Measurements from ENCODE around the gene CACHD1.

Gene CACHD1

DNA sequence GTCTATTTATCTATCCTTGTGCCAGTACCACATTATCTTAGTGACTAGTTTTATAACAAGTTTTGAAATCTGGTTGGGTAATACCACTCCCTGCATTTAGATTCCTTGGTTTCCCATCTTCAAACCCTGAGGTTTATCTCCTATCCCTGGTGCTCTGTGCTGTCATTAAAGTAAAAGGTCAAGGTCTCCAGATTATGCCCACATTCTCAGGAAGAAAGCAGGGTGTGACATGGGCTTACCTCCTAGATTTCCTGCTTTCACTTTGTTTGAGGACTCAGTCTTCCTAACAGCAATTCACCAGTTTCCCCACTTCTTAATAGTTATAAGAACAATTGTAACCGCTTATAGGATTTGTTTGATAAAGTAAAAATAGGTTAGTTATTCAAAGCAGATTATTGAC is 86.0 kb downstream of the CACHD1 start:
- no peak for DNase-seq

DNA sequence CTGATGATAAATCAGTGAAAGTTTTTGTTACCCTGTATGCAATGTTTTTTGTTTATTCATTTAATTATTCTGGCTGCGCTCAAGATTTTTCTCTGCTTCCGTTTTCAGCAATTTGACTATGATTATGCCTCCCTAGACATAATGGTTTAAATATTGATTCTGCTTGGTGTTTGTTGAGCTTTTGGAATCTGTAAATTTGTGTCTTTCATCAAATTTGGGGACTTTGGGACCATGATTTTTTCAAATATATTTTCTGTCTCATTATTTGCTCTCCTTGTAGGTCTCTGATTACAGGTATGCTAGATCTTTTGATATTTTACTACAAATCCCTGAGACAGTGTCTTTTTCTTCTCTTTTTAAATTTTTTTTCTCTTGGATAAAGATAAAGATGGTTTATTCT is 92.1 kb downstream of the CACHD1 start:
- DNase-seq: no peak

DNA sequence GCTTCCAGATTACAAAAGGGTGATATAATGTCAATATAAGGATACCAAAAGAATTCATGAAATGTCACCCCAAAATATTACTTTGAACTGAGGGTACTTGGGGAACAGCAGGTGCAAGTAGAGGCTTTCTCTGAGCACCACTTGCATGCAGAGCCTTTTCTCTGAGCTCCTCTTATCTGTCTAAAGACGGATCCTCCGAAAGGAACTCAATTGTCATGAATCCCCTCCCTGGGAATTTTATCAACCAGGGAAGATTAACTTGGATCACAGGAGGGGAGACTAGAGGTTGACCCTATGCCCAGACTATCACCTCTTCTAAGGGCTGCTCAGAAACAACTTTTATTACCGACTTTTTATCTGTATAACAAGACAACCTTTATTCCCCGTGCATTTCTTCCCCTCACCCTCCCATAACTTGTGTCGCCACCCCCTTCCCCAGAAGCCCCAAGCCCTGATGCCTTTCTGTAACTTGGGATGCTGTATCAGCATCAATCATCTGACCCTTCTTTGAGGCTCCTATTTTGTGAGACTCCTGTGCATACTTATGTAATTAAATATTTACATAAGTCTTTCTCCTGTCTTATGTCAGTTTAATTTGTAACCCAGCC is 94.1 kb downstream of the CACHD1 start:
- DNase-seq: no peak

DNA sequence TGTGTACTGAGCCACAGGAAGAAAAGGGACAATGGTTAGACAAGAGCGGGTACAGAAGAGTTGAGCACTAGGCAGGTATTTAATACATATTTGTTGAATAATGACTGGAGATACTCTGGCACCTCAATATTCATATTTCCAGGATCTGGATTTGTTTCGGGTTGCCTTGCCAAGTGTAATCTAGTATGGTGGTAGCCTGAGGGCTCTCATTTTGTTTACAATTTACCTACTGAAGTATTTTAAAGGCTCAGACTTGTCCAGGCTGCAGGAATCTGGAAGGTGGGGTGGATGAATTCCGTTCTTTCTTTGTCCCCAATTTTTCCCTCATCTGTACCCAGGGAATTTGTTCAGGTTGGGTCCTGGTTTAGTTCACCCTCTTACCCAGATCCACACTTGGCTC is 95.0 kb downstream of the CACHD1 start:
- no peak for DNase-seq

DNA sequence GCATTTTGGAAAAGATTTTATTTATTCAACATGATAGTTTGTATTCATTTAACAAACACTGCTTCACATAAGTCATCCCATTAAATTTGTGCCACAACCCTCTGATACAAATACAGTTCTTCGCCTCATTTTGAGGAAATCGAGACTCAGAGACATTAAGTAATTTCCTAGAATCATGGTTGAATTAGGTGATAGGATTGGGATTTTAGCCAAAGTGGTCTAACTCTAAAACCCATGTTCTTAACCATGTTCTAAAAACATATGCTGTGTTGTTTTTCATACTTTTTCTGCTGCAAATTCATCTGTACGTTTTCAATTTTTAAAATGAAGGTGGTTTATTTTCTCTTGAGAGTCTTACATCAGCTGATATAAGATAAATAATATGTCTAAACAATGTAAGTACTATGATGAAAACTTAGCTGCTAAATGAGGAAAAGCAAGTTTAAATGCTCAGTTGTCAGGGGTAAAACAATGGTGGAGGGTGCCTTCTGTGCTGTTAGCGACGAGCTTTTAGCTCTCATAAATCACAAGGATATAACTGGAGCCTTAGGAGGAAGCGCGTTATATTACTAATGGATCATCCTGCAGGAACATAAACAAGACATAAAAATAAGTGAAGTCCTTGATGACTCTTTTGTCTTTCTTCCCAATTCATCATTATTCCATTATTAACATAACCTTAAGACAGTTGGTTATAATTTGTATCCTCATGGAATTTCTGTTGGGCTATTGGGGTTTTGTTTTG is 97.7 kb downstream of the CACHD1 start:
- DNase-seq: no peak

- DNase-seq: no peak
These were observed 98.2 kb downstream of the CACHD1 start for GRCh38 chr1:64568171-64568450.

DNA sequence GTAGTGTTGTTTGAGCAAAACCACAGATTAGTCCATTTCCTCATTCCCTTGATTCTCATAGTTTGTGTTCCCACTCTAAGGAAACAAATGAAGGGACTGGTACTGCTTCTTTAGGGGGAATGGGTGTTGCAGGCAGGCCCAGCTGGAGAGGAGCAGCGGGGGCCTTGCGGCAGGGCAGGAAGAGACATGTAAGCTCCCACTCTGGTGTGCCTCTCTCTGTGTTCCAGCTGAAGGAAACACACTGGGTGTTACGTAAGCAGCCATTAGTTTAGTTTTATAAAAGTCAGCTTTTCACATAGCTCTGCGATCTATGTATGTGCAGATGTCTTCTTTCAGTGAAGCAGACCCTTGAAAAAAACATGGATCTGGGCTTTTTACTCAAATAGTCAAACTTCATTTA is 99.5 kb downstream of the CACHD1 start:
- no peak for DNase-seq

- DNase-seq: no peak
These were observed 100.4 kb downstream of the CACHD1 start for GRCh38 chr1:64570267-64570855.

GRCh38 chr1:64572222-64572900 is 102.4 kb downstream of the CACHD1 start:
- DNase-seq: no peak

GRCh38 chr1:64574301-64574700 is 104.4 kb downstream of the CACHD1 start:
- no peak for DNase-seq

- no peak for DNase-seq
These were observed 106.2 kb downstream of the CACHD1 start for GRCh38 chr1:64575881-64576676.

DNA sequence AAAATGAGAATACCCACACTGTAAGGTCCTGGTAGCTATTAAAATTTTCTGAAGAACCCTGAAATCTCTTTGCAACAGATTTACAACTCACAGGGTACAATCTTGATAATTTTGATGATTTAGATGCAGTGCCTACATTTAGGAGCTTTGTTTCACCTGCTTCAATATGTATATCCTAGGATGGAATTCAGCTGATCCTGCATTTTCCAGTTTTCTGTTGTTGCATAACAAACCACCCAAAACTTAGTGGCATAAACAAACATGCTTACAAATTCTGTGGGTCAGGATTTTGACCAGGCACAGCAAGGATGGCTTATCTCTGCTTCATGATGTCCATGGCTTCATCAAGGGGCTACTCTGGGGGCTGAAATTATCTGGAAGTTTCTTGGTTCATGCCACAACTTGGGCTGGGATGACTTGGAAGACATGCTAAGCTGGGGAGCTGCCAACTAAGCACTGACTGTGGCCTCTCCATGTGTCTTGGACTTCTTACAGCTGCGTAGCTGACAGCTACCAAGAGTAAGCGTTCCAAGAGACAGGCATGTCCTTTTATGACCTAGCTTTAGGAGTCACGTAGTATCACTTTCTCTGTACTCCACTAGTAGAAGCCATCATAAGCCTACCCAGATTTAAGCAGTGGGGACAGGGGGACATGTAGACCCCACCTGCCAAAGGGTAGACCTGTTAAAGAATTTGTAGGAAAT is 108.5 kb downstream of the CACHD1 start:
- no peak for DNase-seq

DNA sequence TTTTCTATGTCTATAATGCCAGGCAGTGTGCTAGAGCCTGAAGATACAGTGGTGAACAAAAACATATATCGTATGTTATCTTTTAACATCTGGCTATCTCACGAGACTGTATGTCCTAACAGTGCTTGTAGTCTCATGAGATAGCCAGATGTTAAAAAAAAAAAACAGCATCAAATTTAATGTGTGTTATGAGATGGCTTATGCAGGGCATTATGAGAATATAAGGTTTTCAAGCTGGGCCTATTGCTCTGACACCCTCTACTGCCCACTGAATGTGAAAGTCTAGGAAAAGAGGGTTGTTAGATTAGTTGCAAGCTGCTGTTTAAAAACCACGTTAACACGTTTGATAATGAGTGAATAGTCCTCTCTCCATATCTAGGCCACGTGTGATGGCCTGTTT is 109.8 kb downstream of the CACHD1 start:
- no peak for DNase-seq

- DNase-seq: peak; percentile 40
These were observed 111.4 kb downstream of the CACHD1 start for GRCh38 chr1:64581135-64581842.

DNA sequence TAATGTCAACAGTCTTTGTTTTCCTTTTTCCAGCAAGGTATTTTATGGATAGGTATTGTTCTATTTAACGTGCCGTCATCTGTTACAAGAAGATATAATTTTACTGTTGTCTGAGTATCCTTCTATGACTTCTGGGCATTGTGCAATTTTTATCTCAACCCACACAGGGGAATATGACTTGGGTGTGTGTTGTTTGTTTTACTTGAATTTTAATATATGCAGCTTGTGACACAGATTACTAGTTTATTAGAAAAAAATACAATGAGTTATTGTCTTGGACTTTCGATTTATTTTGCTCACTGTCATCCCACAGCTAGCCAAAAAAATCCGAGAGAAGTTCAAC is 111.9 kb downstream of the CACHD1 start:
- no peak for DNase-seq

DNA sequence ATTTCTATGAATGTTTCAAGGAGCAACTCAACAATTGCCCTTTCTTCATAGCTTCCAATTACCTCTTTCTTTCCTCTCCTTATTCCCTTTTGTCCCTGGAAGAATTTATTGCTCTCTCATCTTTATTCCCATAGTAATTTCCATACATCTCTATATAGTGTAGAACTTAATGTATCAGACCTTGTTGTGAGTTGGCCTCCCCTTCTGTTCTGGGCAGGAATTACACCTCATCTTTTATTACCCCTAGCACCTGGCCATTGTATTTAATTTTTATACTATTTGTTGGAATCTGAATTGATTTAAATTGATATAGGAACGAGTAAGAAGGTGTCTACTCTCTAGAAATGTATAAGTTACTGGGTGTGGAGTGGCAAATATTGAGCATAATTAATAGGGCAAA is 114.5 kb downstream of the CACHD1 start:
- no peak for DNase-seq

- DNase-seq: no peak
These were observed 118.9 kb downstream of the CACHD1 start for GRCh38 chr1:64588876-64589275.

GRCh38 chr1:64590316-64590715 is 120.4 kb downstream of the CACHD1 start:
- DNase-seq: no peak

DNA sequence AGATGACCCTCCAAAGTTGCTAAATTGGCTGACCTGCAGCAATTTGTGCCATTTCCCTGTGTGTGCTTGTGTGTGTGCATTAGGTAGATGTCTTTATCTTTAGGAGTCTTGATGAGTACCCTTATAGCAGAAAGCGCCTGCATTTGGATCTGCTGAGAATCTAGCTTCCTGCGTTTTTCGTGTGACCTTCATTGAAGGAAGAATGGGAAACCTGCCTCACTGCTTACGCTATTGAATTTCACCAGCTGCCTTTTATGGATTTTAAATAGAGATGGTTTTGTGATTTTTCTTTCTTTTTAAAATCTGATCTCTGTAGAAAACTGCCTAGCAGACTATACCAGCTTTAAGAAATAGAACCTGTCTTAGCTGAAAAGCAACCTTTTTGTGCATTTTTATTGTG is 124.5 kb downstream of the CACHD1 start:
- DNase-seq: no peak

GRCh38 chr1:64595871-64596515 is 126.1 kb downstream of the CACHD1 start:
- no peak for DNase-seq

DNA sequence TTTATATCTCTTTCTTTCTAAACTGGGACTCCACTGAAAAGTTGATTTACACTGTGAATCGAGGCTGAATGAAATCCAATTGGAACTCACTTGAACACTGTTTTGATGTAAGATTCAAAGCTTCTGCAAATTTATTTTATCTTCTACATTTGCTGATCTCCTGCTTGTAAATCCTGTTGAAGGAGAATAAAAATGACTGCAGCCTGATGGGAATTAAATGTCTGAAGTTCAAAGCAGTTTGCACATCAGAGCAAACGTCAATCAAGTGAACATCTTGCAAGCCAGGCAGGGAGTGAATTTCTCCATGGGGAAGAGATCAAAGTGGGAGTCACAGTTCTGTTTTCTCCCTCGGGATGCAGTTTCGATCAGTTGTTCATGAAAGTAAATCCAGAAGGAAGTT is 127.2 kb downstream of the CACHD1 start:
- peak; percentile 81 for DNase-seq

Data from eye (tissue), 1 donor.